Endodermal cell (in vitro differentiated cells): ENCODE data around the gene CD300LF. TPM values are rescaled to one million over a fixed set of nuclear protein-coding genes. Genes with fewer than 3 reads are reported as not detected.

ENCODE experiments used
- DNase-seq: peaks from one replicate; pipeline ENCODE4 v3.0.0-alpha.2; 2017
- H3K27ac ChIP-seq: 2 replicates; pipeline ENCODE4 v1.5.1; 2013; ENCODE audit warnings: mild to moderate bottlenecking, low read depth, low read length, moderate library complexity
- H3K27me3 ChIP-seq: 2 replicates; pipeline ENCODE4 v1.6.1; 2013; ENCODE audit warnings: mild to moderate bottlenecking, low read length, moderate library complexity; ENCODE audit not compliant: insufficient read depth, control insufficient read depth, poor library complexity, severe bottlenecking
- H3K36me3 ChIP-seq: 2 replicates; pipeline ENCODE4 v1.7.0; 2013; ENCODE audit warnings: mild to moderate bottlenecking, low read length, moderate library complexity; ENCODE audit not compliant: control insufficient read depth, insufficient read depth
- H3K4me1 ChIP-seq: one replicate; pipeline ENCODE4 v1.7.0; 2013; ENCODE audit warnings: low read length; ENCODE audit not compliant: control insufficient read depth, insufficient read depth
- H3K4me3 ChIP-seq: 2 replicates; pipeline ENCODE4 v1.5.1; 2013; ENCODE audit warnings: mild to moderate bottlenecking, low read length, moderate library complexity
- H3K9ac ChIP-seq: 2 replicates; pipeline ENCODE4 v1.6.1; 2013; ENCODE audit warnings: mild to moderate bottlenecking, low read length, moderate library complexity; ENCODE audit not compliant: poor library complexity, severe bottlenecking; ENCODE audit errors: extremely low read depth
- H3K9me3 ChIP-seq: 2 replicates; pipeline ENCODE4 v1.6.1; 2013; ENCODE audit warnings: mild to moderate bottlenecking, low read length, moderate library complexity; ENCODE audit not compliant: control insufficient read depth
- H3K27ac Mint-ChIP-seq: 2 replicates; pipeline ENCODE4 v1.8.0; 2020; ENCODE audit warnings: mixed read lengths
- H3K27me3 Mint-ChIP-seq: 2 replicates; pipeline ENCODE4 v1.8.0; 2021; ENCODE audit warnings: mild to moderate bottlenecking, mixed read lengths; ENCODE audit not compliant: insufficient read depth
- H3K36me3 Mint-ChIP-seq: 2 replicates; pipeline ENCODE4 v1.8.0; 2020; ENCODE audit warnings: low read depth, mixed read lengths
- H3K4me1 Mint-ChIP-seq: 2 replicates; pipeline ENCODE4 v1.8.0; 2020; ENCODE audit warnings: mixed read lengths
- H3K4me3 Mint-ChIP-seq: 2 replicates; pipeline ENCODE4 v1.8.0; 2020; ENCODE audit warnings: mild to moderate bottlenecking, moderate library complexity, mixed read lengths
- H3K9me3 Mint-ChIP-seq: 2 replicates; pipeline ENCODE4 v1.8.0; 2020; ENCODE audit warnings: mild to moderate bottlenecking, mixed read lengths
- WGBS, 2 experiments: methylation state at CpG; one replicate each; pipeline versions ENCODE4 v1.1.5 to v1.1.7; 2013; ENCODE audit warnings: missing lambda C conversion rate in 2 of 2, mixed read lengths in 1 of 2; ENCODE audit not compliant: insufficient coverage in 1 of 2, insufficient read length in 1 of 2; 5-methylcytosine and 5-hydroxymethylcytosine counted together
- total RNA-seq, 2 donors: library from RNA; stranded (reverse); fragmentation: NEBNext Ultra II Directional in 1 of 2; extraction: Animal tissue kit (Norgen Biotek cat#: 25700) in 1 of 2; gene quantifications; 2 replicates in 1 of 2; 3 replicates in 1 of 2; pipeline ENCODE4 v1.2.1, GENCODE V29; 2021
- TF ChIP-seq, protein P1 (sequence below): fragments of 200-600 bp; sonication (generic); conservative IDR thresholded peaks from 2 replicates; pipeline ENCODE4 v1.5.0; 2021; ENCODE audit warnings: antibody characterized with exemption, mild to moderate bottlenecking

CD300LF gene
- total RNA-seq, 2 donors from 2014 or later: not detected

DNA sequence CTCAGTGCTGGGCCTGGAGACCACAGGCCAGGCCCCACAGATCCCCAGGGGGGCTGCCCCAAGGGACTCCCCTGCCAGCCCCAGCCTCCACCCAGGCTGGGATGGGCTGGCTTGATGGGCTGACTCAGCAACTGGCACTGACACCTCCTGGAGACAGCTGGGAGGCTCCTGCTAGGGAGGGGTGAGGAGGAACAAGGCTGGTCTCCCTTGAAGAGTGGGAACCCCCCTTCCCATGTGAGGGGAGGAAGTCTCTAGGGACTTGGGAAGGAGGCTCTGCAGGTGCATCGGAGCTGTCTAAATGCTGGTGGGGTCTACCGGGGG is 46.1 kb upstream of the CD300LF start:
- TF ChIP-seq, protein P1, sequence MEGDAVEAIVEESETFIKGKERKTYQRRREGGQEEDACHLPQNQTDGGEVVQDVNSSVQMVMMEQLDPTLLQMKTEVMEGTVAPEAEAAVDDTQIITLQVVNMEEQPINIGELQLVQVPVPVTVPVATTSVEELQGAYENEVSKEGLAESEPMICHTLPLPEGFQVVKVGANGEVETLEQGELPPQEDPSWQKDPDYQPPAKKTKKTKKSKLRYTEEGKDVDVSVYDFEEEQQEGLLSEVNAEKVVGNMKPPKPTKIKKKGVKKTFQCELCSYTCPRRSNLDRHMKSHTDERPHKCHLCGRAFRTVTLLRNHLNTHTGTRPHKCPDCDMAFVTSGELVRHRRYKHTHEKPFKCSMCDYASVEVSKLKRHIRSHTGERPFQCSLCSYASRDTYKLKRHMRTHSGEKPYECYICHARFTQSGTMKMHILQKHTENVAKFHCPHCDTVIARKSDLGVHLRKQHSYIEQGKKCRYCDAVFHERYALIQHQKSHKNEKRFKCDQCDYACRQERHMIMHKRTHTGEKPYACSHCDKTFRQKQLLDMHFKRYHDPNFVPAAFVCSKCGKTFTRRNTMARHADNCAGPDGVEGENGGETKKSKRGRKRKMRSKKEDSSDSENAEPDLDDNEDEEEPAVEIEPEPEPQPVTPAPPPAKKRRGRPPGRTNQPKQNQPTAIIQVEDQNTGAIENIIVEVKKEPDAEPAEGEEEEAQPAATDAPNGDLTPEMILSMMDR: no peak
- H3K27me3 Mint-ChIP-seq: no peaks in the 10 kb centered on the region
- H3K27ac Mint-ChIP-seq: no peak overlapping the region
- Histone ChIP-seq H3K4me1 (peaks cover 36% of the 10 kb centered on the region), H3K36me3 (peaks cover 44% of the 10 kb centered on the region), H3K27ac (no peak overlapping the region), H3K9ac (no peak overlapping the region), H3K27me3 (no peaks in the 10 kb centered on the region), H3K9me3 (no peaks in the 10 kb centered on the region), H3K4me3 (no peak overlapping the region)
- H3K4me3 Mint-ChIP-seq: no peak overlapping the region
- 100% methylated on average over 2 of the region's 2 CpGs; no CpG with 5 or more reads in 1 of the 2 experiments for WGBS, 2 experiments
- H3K9me3 Mint-ChIP-seq: no peaks in the 10 kb centered on the region
- peaks cover 9% of the 10 kb centered on the region for H3K36me3 Mint-ChIP-seq
- DNase-seq: no peak
- H3K4me1 Mint-ChIP-seq: peaks cover 36% of the 10 kb centered on the region

DNA sequence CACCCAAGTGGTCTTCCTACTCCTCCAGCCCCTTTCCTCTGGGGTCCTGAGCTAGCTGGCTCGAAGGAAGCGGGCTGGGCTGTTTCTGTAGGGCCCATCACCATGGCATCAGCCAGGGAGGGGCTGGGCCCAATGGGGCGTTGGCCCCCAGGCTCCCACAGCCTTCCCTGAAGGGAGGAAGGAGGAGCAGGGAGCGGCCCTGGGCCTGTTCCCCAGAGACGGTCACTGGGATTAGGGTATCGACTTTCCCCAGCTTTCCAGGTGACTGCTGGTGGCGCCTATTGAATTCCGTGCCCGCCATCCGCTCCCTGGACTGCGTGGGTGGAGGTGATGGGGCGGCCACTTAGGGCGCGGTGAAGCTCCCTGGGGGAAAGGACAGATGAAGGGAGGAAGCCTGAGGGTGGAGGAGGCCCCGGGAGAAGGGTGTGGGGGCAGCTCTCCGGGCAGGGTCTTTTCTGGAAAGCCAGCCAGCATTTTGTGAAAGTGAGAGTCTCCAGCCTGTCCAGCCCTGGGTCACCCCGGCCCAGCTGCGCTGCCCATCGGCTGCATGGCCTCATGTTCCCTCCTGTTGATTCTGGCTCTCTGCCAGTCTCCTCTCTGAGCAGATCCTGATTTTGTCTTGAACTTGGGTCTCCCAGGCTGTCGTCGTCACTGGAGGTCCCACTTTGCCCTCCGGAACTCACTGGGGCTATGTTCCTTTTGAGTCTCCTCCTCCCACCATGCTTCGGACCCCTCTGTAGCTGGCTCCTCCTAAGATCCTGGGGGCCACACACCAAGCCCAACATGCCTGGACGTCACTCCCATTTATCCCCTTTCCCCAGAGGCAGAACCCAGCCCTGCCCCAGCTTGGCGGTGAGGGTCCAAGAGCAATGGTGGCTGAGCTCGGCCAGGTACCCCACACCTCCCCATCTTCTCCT is 45.5 kb upstream of the CD300LF start:
- no peaks in the 10 kb centered on the region for H3K27me3 Mint-ChIP-seq
- TF ChIP-seq, protein P1: no peak
- Histone ChIP-seq H3K27ac (no peak overlapping the region), H3K9ac (no peak overlapping the region), H3K27me3 (no peaks in the 10 kb centered on the region), H3K9me3 (no peaks in the 10 kb centered on the region), H3K4me1 (peaks cover 36% of the 10 kb centered on the region), H3K36me3 (peaks cover 39% of the 10 kb centered on the region), H3K4me3 (no peak overlapping the region)
- H3K9me3 Mint-ChIP-seq: no peaks in the 10 kb centered on the region
- 92% methylated on average over 17 to 26 of the region's 26 CpGs for WGBS, 2 experiments
- H3K4me1 Mint-ChIP-seq: peaks cover 36% of the 10 kb centered on the region
- peaks cover 9% of the 10 kb centered on the region for H3K36me3 Mint-ChIP-seq
- peak overlapping the region; percentile 55 for H3K27ac Mint-ChIP-seq
- no peak overlapping the region for H3K4me3 Mint-ChIP-seq
- no peak for DNase-seq

DNA sequence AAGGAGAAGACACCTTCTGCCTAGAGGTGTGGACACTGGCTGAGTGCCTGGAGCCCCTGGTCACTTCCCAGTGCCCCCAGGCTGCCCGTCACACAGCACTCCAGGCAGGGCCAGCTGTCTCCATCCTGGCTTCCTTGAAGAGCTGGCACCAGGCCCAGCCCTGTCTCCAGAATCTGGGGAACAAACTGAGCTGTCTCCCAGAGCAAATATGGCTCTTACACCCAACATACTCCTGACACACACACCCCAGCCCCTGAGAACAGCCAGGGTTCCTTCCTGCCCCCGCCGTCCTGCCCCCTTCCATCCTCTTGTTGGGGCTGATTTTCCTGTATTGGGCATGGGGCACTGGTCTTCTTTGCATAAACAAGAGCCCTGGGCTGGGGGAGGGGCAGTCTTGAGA is 44.8 kb upstream of the CD300LF start:
- H3K9me3 Mint-ChIP-seq: no peaks in the 10 kb centered on the region
- H3K36me3 Mint-ChIP-seq: peaks cover 12% of the 10 kb centered on the region
- Histone ChIP-seq H3K36me3 (peaks cover 40% of the 10 kb centered on the region), H3K27ac (no peak overlapping the region), H3K9me3 (peaks cover 2% of the 10 kb centered on the region), H3K9ac (no peak overlapping the region), H3K27me3 (no peaks in the 10 kb centered on the region), H3K4me1 (peaks cover 36% of the 10 kb centered on the region), H3K4me3 (no peak overlapping the region)
- 95% methylated on average over 3 of the region's 3 CpGs; no CpG with 5 or more reads in 1 of the 2 experiments for WGBS, 2 experiments
- peaks cover 35% of the 10 kb centered on the region for H3K4me1 Mint-ChIP-seq
- no peak overlapping the region for H3K27ac Mint-ChIP-seq
- TF ChIP-seq, protein P1: no peak
- no peaks in the 10 kb centered on the region for H3K27me3 Mint-ChIP-seq
- DNase-seq: no peak
- no peak overlapping the region for H3K4me3 Mint-ChIP-seq
